Liver (tissue), 3 donors: ENCODE results near the gene SLC4A11.

Source experiments
- EGR1 ChIP-seq, 2 donors: IDR thresholded peaks; 2 replicates each; pipeline ENCODE4 v1.6.1; 2016 to 2018; ENCODE audit warnings: antibody characterized with exemption in 2 of 2, low read depth in 2 of 2
- RAD21 ChIP-seq, 2 donors: IDR thresholded peaks; 2 replicates each; pipeline ENCODE4 v1.6.1; 2016; ENCODE audit warnings: antibody characterized with exemption in 2 of 2, mild to moderate bottlenecking in 2 of 2
- TF ChIP-seq, protein P1 (sequence below): IDR thresholded peaks from 2 replicates; pipeline ENCODE4 v1.6.1; 2016; ENCODE audit warnings: antibody characterized with exemption
- TF ChIP-seq, protein P2 (sequence below): fragments of 150-350 bp; IDR thresholded peaks from 2 replicates; pipeline ENCODE4 v1.5.1; 2017; ENCODE audit warnings: improper control_type of control experiment, low read depth, low read length; ENCODE audit not compliant: missing input control
- TF ChIP-seq, protein P3 (sequence below): IDR thresholded peaks from 2 replicates; pipeline ENCODE4 v1.6.1; 2016; ENCODE audit warnings: antibody characterized with exemption, mild to moderate bottlenecking
- donor health status: healthy.
- donor health status: healthy.

DNA sequence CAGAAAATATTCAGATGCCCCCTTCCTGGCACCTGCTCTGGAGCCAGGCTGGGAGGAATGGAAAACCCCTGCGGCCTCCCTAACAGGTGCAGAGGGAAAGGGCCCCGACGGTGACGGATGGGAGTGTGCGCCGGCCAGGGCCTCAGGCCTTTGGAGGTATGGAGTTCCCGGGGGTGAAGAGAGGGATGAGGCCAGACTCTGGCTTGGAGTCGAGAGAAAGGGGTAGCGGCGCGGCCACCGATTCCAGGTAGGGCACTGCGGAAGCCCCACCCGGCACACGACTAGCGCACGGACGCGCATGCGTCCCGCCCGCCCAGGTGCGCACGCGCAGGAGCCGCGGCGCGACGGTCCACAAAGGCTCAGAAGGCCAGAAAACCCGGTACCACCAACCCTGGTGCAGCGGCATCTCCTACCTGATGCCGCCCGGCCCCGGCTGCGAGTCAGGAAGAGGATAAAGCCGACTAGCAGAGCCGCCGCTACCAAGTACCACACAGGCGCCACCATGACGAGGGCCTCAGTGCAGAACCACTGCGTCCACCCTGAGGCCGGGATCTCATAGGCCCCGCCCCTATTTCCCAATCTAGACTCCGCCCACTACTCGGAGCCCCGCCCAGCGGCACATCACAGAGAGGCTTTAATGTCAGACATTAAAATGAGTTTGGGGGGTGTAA, 34.7 kb downstream of the SLC4A11 start, which contains the start of gene DDRGK1:
- TF ChIP-seq, protein P1, sequence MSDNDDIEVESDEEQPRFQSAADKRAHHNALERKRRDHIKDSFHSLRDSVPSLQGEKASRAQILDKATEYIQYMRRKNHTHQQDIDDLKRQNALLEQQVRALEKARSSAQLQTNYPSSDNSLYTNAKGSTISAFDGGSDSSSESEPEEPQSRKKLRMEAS: no peak
- TF ChIP-seq, protein P2, sequence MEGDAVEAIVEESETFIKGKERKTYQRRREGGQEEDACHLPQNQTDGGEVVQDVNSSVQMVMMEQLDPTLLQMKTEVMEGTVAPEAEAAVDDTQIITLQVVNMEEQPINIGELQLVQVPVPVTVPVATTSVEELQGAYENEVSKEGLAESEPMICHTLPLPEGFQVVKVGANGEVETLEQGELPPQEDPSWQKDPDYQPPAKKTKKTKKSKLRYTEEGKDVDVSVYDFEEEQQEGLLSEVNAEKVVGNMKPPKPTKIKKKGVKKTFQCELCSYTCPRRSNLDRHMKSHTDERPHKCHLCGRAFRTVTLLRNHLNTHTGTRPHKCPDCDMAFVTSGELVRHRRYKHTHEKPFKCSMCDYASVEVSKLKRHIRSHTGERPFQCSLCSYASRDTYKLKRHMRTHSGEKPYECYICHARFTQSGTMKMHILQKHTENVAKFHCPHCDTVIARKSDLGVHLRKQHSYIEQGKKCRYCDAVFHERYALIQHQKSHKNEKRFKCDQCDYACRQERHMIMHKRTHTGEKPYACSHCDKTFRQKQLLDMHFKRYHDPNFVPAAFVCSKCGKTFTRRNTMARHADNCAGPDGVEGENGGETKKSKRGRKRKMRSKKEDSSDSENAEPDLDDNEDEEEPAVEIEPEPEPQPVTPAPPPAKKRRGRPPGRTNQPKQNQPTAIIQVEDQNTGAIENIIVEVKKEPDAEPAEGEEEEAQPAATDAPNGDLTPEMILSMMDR: no peak
- TF ChIP-seq, protein P3, sequence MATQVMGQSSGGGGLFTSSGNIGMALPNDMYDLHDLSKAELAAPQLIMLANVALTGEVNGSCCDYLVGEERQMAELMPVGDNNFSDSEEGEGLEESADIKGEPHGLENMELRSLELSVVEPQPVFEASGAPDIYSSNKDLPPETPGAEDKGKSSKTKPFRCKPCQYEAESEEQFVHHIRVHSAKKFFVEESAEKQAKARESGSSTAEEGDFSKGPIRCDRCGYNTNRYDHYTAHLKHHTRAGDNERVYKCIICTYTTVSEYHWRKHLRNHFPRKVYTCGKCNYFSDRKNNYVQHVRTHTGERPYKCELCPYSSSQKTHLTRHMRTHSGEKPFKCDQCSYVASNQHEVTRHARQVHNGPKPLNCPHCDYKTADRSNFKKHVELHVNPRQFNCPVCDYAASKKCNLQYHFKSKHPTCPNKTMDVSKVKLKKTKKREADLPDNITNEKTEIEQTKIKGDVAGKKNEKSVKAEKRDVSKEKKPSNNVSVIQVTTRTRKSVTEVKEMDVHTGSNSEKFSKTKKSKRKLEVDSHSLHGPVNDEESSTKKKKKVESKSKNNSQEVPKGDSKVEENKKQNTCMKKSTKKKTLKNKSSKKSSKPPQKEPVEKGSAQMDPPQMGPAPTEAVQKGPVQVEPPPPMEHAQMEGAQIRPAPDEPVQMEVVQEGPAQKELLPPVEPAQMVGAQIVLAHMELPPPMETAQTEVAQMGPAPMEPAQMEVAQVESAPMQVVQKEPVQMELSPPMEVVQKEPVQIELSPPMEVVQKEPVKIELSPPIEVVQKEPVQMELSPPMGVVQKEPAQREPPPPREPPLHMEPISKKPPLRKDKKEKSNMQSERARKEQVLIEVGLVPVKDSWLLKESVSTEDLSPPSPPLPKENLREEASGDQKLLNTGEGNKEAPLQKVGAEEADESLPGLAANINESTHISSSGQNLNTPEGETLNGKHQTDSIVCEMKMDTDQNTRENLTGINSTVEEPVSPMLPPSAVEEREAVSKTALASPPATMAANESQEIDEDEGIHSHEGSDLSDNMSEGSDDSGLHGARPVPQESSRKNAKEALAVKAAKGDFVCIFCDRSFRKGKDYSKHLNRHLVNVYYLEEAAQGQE: no peak
- TF ChIP-seq RAD21 (IDR thresholded peaks at IDR 0.05) (no peak), EGR1 (IDR thresholded peaks at IDR 0.05; ENCODE audit: low read depth in 2 of 2) (no peak)
